K562 (cell line): ENCODE results near the gene TFEB. TPM values are rescaled to one million over a fixed set of nuclear protein-coding genes. Genes with fewer than 3 reads are reported as not detected.

Source experiments
- C11orf30 ChIP-seq: fragments of 450-650 bp; IDR thresholded peaks from 2 replicates; pipeline ENCODE4 v1.6.1; 2016; ENCODE audit warnings: low read depth, mild to moderate bottlenecking
- CEBPZ ChIP-seq: fragments of 150-350 bp; IDR thresholded peaks from 2 replicates; pipeline ENCODE4 v1.6.1; 2014; ENCODE audit warnings: low read depth, mild to moderate bottlenecking, low read length, borderline replicate concordance
- ELF4 ChIP-seq: fragments of 450-650 bp; formaldehyde crosslinking; IDR thresholded peaks from 2 replicates; pipeline ENCODE4 v1.4.0; 2022; ENCODE audit warnings: missing genetic modification characterization
- GTF2A2 ChIP-seq: IDR thresholded peaks from 2 replicates; pipeline ENCODE4 v1.6.1; 2016; ENCODE audit warnings: mild to moderate bottlenecking, missing genetic modification characterization, missing compliant biosample characterization
- HSF4 ChIP-seq: fragments of 250-450 bp; sonication (Bioruptor Pico); IDR thresholded peaks from 2 replicates; pipeline ENCODE4 v2.1.2; 2022; ENCODE audit warnings: mild to moderate bottlenecking, moderate library complexity, borderline replicate concordance
- IRF1 ChIP-seq: sonication (generic); formaldehyde crosslinking; IDR thresholded peaks from 2 replicates; pipeline ENCODE4 v1.8.0; 2022; ENCODE audit warnings: missing genetic modification reagents, mild to moderate bottlenecking, borderline replicate concordance
- MAFF ChIP-seq: IDR thresholded peaks from 2 replicates; pipeline ENCODE4 v1.6.1; 2012; ENCODE audit warnings: low read length, improper control_type of control experiment
- MAFG ChIP-seq: fragments of 450-650 bp; conservative IDR thresholded peaks from 2 replicates; pipeline ENCODE4 v1.6.1; 2016; ENCODE audit warnings: missing genetic modification characterization, missing compliant biosample characterization
- PRDM10 ChIP-seq: fragments of 450-650 bp; IDR thresholded peaks from 2 replicates; pipeline ENCODE4 v1.6.1; 2018; ENCODE audit not compliant: partially characterized antibody
- RBBP5 ChIP-seq: fragments of 200-600 bp; sonication (generic); IDR thresholded peaks from 2 replicates; pipeline ENCODE4 v1.6.1; 2012; ENCODE audit warnings: borderline replicate concordance, mild to moderate bottlenecking, low read length, control low read depth, inconsistent platforms; ENCODE audit not compliant: insufficient read depth, poor library complexity, severe bottlenecking
- THRB ChIP-seq: fragments of 450-650 bp; formaldehyde crosslinking; conservative IDR thresholded peaks from 2 replicates; pipeline ENCODE4 v1.4.0; 2022; ENCODE audit warnings: mild to moderate bottlenecking, missing genetic modification characterization
- ZEB2 ChIP-seq: fragments of 450-650 bp; IDR thresholded peaks from 2 replicates; pipeline ENCODE4 v1.6.1; 2016
- ZNF511 ChIP-seq: sonication (generic); formaldehyde crosslinking; IDR thresholded peaks from 2 replicates; pipeline ENCODE4 v1.8.0; 2022; ENCODE audit warnings: mild to moderate bottlenecking, missing genetic modification reagents
- polyA plus RNA-seq, 8 experiments: library from polyadenylated mRNA; depleted of rRNA in 4 of 8; stranded (reverse) in 5 of 8; unstranded in 3 of 8; fragments of >200 nt; fragmentation: Nextera tagmentation in 2 of 8; fragmentation: Illumina TruSeq in 1 of 8; extraction: Ambion mirVana in 2 of 8; extraction: Trizol in 1 of 8; gene quantifications; 2 replicates each; pipeline versions ENCODE4 v1.2.1 to v1.2.3, GENCODE V29; 2011 to 2014; ENCODE audit warnings: inconsistent platforms in 1 of 8, missing spikeins in 1 of 8
- total RNA-seq, 7 experiments: library from RNA; depleted of rRNA in 6 of 7; stranded (reverse); fragments of >200 nt in 6 of 7; fragmentation: Illumina TruSeq in 2 of 7; extraction: Trizol in 2 of 7; gene quantifications; 2 replicates each; pipeline versions ENCODE4 v1.2.1 to v1.2.3, GENCODE V29; 2011 to 2021; ENCODE audit warnings: low replicate concordance in 1 of 7
- TF ChIP-seq, protein P1 (sequence below): fragments of 250-450 bp; sonication (Bioruptor Pico); IDR thresholded peaks from 2 replicates; pipeline ENCODE4 v1.5.0; 2021; ENCODE audit warnings: mild to moderate bottlenecking, borderline replicate concordance

Gene TFEB
- total and polyA plus RNA-seq, 9 of the 15 experiments (the other 6 are each of a cell fraction or from before 2014, with no cell fraction given) = 0.04 to 4.7 (median 2.0) TPM

- TF ChIP-seq MAFG = peak; percentile 45
- TF ChIP-seq CEBPZ = no peak
- peak; percentile 40; the same call in 1 of the 2 replicates for TF ChIP-seq ZNF511
- no peak for TF ChIP-seq GTF2A2
- peak; percentile 20 for TF ChIP-seq PRDM10
- TF ChIP-seq ELF4 (CRISPR knock-in tag) = no peak
- no peak for TF ChIP-seq HSF4 (CRISPR knock-in tag)
- no peak for TF ChIP-seq IRF1 (CRISPR knock-in tag)
- peak; percentile 49 for TF ChIP-seq C11orf30
- TF ChIP-seq ZEB2 = peak; percentile 78
- no peak for TF ChIP-seq RBBP5
- 0 out of 2 replicates have a peak, but pooled peaks have one; percentile 5 for TF ChIP-seq MAFF
- TF ChIP-seq THRB = no peak
- TF ChIP-seq, protein P1, sequence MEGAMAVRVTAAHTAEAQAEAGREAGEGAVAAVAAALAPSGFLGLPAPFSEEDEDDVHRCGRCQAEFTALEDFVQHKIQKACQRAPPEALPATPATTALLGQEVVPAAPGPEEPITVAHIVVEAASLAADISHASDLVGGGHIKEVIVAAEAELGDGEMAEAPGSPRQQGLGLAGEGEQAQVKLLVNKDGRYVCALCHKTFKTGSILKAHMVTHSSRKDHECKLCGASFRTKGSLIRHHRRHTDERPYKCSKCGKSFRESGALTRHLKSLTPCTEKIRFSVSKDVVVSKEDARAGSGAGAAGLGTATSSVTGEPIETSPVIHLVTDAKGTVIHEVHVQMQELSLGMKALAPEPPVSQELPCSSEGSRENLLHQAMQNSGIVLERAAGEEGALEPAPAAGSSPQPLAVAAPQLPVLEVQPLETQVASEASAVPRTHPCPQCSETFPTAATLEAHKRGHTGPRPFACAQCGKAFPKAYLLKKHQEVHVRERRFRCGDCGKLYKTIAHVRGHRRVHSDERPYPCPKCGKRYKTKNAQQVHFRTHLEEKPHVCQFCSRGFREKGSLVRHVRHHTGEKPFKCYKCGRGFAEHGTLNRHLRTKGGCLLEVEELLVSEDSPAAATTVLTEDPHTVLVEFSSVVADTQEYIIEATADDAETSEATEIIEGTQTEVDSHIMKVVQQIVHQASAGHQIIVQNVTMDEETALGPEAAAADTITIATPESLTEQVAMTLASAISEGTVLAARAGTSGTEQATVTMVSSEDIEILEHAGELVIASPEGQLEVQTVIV (CRISPR knock-in tag) = no peak
Observed at GRCh38 chr6:41768545-41769308, 33.3 kb upstream of the TFEB start (continued).
